Cardiac fibroblast (primary cell): ENCODE measurements around the gene NUDT1.

Source experiments
- DNase-seq, 2 donors: peaks; one replicate each; pipeline versions ENCODE4 v3.0.0 to v3.0.0-alpha.2; 2010; ENCODE audit warnings: low read depth in 2 of 2
- H3K4me3 ChIP-seq, 2 donors: replicated peaks in 1 of 2; 1 replicate in 1 of 2; 2 replicates in 1 of 2; pipeline ENCODE4 v1.5.1; 2011; ENCODE audit warnings: low read depth in 2 of 2, low read length in 2 of 2, mild to moderate bottlenecking in 2 of 2, moderate library complexity in 1 of 2
- TF ChIP-seq, protein P1 (sequence below): IDR thresholded peaks from one replicate; pipeline ENCODE4 v1.5.1; 2011; ENCODE audit warnings: low read depth, mild to moderate bottlenecking, low read length, inconsistent platforms

The NUDT1 gene

DNA sequence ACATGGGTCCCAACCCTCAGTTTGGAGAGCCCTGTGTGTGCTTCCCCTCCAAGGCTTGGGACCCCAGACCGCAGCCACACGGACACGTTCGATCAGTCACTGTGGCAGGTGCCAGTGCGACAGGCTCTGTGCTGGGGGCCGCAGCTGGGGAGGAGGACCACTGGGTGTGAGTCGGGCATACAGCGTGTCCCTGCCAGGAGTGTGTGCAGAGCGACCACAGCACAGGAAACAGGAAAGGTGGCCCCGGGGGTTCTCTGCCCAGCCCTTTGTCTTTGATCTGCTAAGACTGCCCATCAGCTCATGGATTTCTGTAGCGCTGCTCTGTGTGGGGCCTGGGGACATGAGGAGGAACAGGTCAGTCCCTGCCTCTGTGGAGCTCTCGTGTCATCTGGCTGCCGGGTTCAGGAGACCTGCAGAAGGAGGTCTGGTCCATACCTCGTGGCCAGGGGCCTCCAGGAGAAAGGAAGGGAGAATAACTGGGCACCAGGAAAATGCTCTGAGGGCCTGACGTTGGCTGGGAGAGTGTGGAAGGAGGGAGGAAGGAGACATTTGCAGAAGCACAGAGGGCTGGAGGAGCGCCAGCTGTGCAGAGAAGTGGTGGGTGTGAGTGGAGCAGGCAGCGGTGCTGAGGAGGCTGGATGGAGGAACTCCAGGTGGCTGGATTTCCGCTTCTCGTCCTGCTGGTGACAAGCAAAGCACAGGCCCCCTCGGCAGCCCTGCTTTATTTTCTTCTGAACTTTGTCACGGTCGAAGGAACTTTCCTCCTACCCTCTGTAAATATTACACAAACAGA is 4.1 kb downstream of the NUDT1 start:
- TF ChIP-seq, protein P1, sequence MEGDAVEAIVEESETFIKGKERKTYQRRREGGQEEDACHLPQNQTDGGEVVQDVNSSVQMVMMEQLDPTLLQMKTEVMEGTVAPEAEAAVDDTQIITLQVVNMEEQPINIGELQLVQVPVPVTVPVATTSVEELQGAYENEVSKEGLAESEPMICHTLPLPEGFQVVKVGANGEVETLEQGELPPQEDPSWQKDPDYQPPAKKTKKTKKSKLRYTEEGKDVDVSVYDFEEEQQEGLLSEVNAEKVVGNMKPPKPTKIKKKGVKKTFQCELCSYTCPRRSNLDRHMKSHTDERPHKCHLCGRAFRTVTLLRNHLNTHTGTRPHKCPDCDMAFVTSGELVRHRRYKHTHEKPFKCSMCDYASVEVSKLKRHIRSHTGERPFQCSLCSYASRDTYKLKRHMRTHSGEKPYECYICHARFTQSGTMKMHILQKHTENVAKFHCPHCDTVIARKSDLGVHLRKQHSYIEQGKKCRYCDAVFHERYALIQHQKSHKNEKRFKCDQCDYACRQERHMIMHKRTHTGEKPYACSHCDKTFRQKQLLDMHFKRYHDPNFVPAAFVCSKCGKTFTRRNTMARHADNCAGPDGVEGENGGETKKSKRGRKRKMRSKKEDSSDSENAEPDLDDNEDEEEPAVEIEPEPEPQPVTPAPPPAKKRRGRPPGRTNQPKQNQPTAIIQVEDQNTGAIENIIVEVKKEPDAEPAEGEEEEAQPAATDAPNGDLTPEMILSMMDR, result no peak

DNA sequence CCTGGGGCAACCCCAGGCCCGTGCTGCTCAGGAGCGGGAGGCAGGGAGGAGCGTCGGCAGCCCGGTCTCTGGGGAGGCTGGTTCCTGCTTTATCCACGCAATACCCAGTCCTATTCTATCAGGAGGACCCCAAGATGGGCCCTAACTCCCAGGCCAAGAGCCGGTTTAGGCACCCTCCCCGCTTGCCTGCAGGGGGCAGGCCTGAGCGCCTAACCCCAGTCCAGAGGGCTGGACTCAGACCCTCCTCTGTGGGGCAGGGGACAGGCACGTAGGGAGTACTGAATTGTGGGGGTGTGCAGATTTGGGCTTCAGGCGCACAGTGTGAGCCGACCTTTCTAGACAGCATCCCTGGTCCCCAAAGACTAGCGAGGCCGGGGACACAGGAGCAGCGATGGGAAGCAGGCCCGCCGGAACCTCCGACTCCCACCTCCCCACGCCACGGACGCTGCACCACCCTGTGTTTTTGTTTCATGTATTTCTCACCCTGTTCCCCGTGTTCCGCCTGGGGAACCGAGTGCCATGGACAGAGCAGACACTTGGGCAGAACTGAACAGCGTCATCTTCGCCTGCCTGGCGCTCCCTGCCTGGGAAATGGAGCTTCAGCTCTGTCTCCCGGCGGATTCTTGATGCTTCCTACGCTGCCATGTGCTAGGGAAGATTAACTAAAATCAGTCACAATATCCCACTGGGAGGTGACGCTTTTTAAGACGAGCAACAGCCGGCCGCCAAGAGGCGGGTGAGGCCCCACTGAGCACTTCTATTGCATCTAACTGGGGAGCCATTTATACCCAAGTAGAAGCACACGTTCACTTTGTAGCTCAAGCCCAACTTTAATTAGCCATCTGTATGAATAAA is 5.3 kb downstream of the NUDT1 start:
- H3K4me3 ChIP-seq, result no peak overlapping the region

More for the DNA sequence above, 4.1 kb downstream of the NUDT1 start:
- no peak overlapping the region for H3K4me3 ChIP-seq
- peak in 1 of 2 donors; percentile 44 for DNase-seq

DNA sequence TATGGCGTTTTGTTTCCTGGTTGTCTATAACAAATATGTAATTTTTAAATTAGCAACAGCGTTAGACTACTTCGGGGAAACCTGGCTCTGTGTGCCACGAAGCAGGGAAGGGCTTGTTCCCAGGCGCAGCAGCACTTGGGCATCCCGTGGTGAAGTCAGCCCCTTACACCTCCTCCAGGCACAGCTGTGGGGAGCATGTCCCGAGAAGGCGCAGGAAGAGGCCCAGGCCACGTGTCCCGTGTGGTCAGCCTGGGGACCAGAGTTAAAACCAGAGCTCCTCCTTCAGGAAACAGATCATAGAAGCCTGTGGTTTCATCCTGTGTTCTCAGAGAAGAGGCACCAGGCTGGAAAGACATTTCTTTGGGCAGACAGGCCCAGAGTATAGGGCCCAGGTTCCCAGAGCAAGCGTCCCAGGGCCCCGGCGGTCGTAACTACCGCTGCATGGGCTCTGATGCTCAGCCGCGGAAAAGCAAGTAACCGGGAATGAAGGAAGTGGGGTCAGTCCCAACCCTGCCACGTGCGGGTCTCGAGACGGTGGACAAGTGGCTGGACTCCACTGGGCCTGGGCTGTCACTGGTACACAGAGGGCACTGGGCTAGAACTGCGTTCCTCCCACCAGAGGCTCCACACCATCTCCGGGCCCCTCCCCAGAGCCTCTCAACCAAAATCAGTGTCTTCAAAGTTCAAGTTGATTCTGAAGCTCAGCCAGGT is 7.1 kb downstream of the NUDT1 start:
- peak; percentile 94 to 97 for DNase-seq
- TF ChIP-seq, protein P1, result peak; percentile 1
- peak overlapping the region in 1 of 2 donors; percentile 19 for H3K4me3 ChIP-seq

More for the DNA sequence above, 5.3 kb downstream of the NUDT1 start:
- TF ChIP-seq, protein P1, result peak; percentile 82
- DNase-seq, result peak in 1 of 2 donors; percentile 45

DNA sequence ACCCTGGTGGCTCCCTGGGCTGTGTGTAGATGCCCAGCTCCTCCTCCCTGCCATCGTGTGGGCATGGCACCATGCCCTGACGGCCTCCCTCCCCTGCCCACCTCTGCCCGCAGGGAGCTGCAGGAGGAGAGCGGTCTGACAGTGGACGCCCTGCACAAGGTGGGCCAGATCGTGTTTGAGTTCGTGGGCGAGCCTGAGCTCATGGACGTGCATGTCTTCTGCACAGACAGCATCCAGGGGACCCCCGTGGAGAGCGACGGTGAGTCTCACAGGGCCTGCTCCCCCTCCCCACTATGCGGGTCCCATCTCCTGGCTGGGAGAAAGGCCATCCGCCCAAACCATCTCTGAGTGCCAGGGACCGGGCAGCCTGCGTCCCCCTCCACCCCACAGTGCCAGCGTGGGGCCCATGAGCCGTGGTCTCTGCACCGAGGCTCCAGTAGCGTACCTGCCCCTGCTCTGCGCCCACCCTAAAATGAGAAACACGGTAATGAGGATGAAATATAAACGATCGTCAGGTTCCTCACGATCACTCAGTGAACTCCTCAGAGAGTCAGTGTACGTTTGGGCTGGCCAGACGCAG is 7.8 kb downstream of the NUDT1 start:
- TF ChIP-seq, protein P1, result no peak
- H3K4me3 ChIP-seq, result no peak overlapping the region
- DNase-seq, result no peak

DNA sequence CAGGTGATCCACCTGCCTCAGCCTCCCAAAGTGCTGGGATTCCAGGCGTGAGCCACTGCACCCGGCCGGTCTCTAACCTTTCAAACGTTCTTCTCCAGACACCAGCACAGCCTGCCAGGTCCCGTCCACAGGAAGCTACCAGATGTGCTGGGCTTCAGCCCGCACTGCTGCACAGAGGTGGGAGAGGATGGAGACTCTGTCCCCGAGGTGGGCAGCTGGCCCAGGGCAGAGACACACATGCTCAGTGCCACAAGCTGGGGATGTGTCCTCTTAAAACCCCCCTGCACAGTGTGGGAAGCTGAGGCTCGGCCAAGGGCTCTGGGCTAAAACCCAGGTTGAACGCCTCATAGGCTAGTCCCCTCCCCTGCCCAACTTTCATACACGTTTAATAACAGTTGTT is 9.4 kb downstream of the NUDT1 start:
- no peak for DNase-seq
- TF ChIP-seq, protein P1, result no peak
- no peak overlapping the region for H3K4me3 ChIP-seq
